Breast epithelium (tissue), 4 donors: Measurements from ENCODE around the gene NAA15. TPM values are rescaled to one million over a fixed set of nuclear protein-coding genes. Genes with fewer than 3 reads are reported as not detected.
"Not testable (repeated sequence)": the region's sequence is repeated elsewhere in the genome, so short reads cannot be mapped to it uniquely, and the experiment has no call there.

Source experiments
- DNase-seq, 2 donors: peaks; one replicate each; pipeline ENCODE4 v3.0.0-alpha.2; 2019; ENCODE audit warnings: low spot score in 2 of 2
- H3K27ac ChIP-seq, 2 donors: fragments of 200-600 bp; sonication (generic) in 1 of 2; one replicate each; pipeline ENCODE4 v1.5.1; 2016 to 2019; ENCODE audit warnings: mild to moderate bottlenecking in 1 of 2
- H3K27me3 ChIP-seq, 2 donors: fragments of 200-600 bp; sonication (generic) in 1 of 2; one replicate each; pipeline versions ENCODE4 v1.5.1 to v1.6.0; 2017 to 2019; ENCODE audit warnings: control low read depth in 1 of 2, mild to moderate bottlenecking in 1 of 2
- H3K36me3 ChIP-seq: fragments of 200-600 bp; one replicate; pipeline ENCODE4 v1.5.1; 2019
- H3K4me1 ChIP-seq, 2 donors: fragments of 200-600 bp; sonication (generic); one replicate each; pipeline ENCODE4 v1.5.1; 2016 to 2019; ENCODE audit warnings: control low read depth in 1 of 2
- H3K4me3 ChIP-seq, 3 donors: fragments of 200-600 bp; sonication (generic); 1 replicate in 2 of 3; 2 replicates in 1 of 3; pipeline ENCODE4 v1.5.1; 2016 to 2019; ENCODE audit warnings: mild to moderate bottlenecking in 3 of 3, moderate library complexity in 2 of 3
- H3K9me3 ChIP-seq, 2 donors: fragments of 200-600 bp; sonication (generic) in 1 of 2; one replicate each; pipeline ENCODE4 v1.5.1; 2016 to 2019; ENCODE audit warnings: control low read depth in 1 of 2
- CTCF ChIP-seq, 3 donors: fragments of 450-650 bp; IDR thresholded peaks; one replicate each; pipeline ENCODE4 v1.5.1; 2016 to 2017; ENCODE audit warnings: antibody characterized with exemption in 3 of 3, mild to moderate bottlenecking in 3 of 3, moderate library complexity in 3 of 3
- POLR2A ChIP-seq: fragments of 450-650 bp; IDR thresholded peaks from one replicate; pipeline ENCODE4 v1.6.1; 2016; ENCODE audit warnings: antibody characterized with exemption, mild to moderate bottlenecking, moderate library complexity
- POLR2AphosphoS5 ChIP-seq, 3 donors: sonication (generic); formaldehyde crosslinking; IDR thresholded peaks; one replicate each; pipeline ENCODE4 v1.6.1; 2017; ENCODE audit warnings: antibody characterized with exemption in 3 of 3
- intact Hi-C: fragments of 100-400 bp; cut with DNase I; formaldehyde crosslinking; loops from one replicate; pipeline ENCODE4 v1.15.1; 2023; ENCODE audit warnings: low total_unique reads
- total RNA-seq, 3 donors: library from RNA; depleted of rRNA; stranded (reverse); fragments of >200 nt; gene quantifications; one replicate each; pipeline ENCODE4 v1.1.0, GENCODE V29; 2016

NAA15 gene
- total RNA-seq, 3 donors from 2014 or later: 28.5 to 49.9 (median 34.1) TPM

GRCh38 chr4:139465922-139466321, 164.6 kb downstream of the NAA15 start:
- no peak overlapping the region for H3K27ac ChIP-seq
- H3K27me3 ChIP-seq: no peaks in the 10 kb centered on the region
- no peaks in the 10 kb centered on the region for H3K36me3 ChIP-seq
- TF ChIP-seq POLR2AphosphoS5 (IDR thresholded peaks at IDR 0.05): no peak
- no peak for TF ChIP-seq POLR2A
- no peak for TF ChIP-seq CTCF (IDR thresholded peaks at IDR 0.05)
- no peak overlapping the region for H3K4me3 ChIP-seq
- intact Hi-C loops: no loop called here
- no peaks in the 10 kb centered on the region for H3K9me3 ChIP-seq
- H3K4me1 ChIP-seq: no peaks in the 10 kb centered on the region
- no peak for DNase-seq

- H3K36me3 ChIP-seq, H3K4me3 ChIP-seq, H3K27me3 ChIP-seq, H3K27ac ChIP-seq, intact Hi-C loops, H3K9me3 ChIP-seq, H3K4me1 ChIP-seq, DNase-seq: not testable (repeated sequence)
These were observed 167.5 kb downstream of the NAA15 start for GRCh38 chr4:139468756-139469155.

- intact Hi-C loops: no loop called here
These were observed 167.9 kb downstream of the NAA15 start for GRCh38 chr4:139469216-139469615.

More at GRCh38 chr4:139469216-139469615, 167.9 kb downstream of the NAA15 start:
- H3K27ac ChIP-seq: no peak overlapping the region
- H3K9me3 ChIP-seq: peaks cover 0 to 5% of the 10 kb centered on the region in 2 donors
- no peak overlapping the region for H3K4me3 ChIP-seq
- H3K36me3 ChIP-seq: no peaks in the 10 kb centered on the region
- DNase-seq: no peak
- no peaks in the 10 kb centered on the region for H3K4me1 ChIP-seq
- TF ChIP-seq POLR2A (no peak), POLR2AphosphoS5 (IDR thresholded peaks at IDR 0.05) (no peak), CTCF (IDR thresholded peaks at IDR 0.05) (no peak)
- H3K27me3 ChIP-seq: no peaks in the 10 kb centered on the region

Other genes with a start within 250 kb of the NAA15 start
- gene ELF2, start 124.3 kb upstream of the NAA15 start, total RNA-seq: 100 to 1,000 TPM in 1 of 3 donors, 10 to 100 TPM in 2; 59.4 to 106 (median 67.2) TPM
- 1 to 10 TPM in 2 of 3 donors, not detected in 1; 1.6 to 3.8 TPM for gene MGARP, start 21.3 kb upstream of the NAA15 start, total RNA-seq
- gene NDUFC1, start 972 bp downstream of the NAA15 start, total RNA-seq: 10 to 100 TPM; 26.2 to 42.7 (median 35.0) TPM
- 10 to 100 TPM; 13.1 to 15.8 (median 13.4) TPM for gene RAB33B, start 152.6 kb downstream of the NAA15 start, total RNA-seq